OCI-LY3 (cell line): Measurements from ENCODE around the gene SUGP2.

Source experiments
- CTCF ChIP-seq: fragments of 200-600, 300-600 bp; sonication (generic); IDR thresholded peaks from 2 replicates; pipeline ENCODE4 v1.5.1; 2014; ENCODE audit warnings: antibody characterized with exemption, low read length, low read depth
- EZH2phosphoT487 ChIP-seq: fragments of 200-600 bp; shearing (Covaris generic); IDR thresholded peaks from 2 replicates; pipeline ENCODE4 v1.6.1; 2018; ENCODE audit warnings: antibody characterized with exemption, mixed run types, low read depth

- TF ChIP-seq CTCF: no peak
- TF ChIP-seq EZH2phosphoT487: no peak
These were observed 21.1 kb upstream of the SUGP2 start for GRCh38 chr19:19054315-19054938.
